Neural progenitor cell (in vitro differentiated cells): Measurements from ENCODE around the gene ME1.

Source experiments
- CTCF ChIP-seq: fragments of 200-600 bp; sonication (generic); IDR thresholded peaks from 2 replicates; pipeline ENCODE4 v1.5.1; 2017; ENCODE audit warnings: antibody characterized with exemption, mild to moderate bottlenecking
- EZH2 ChIP-seq: fragments of 200-600 bp; sonication (generic); IDR thresholded peaks from 2 replicates; pipeline ENCODE4 v1.6.1; 2017; ENCODE audit warnings: antibody characterized with exemption, mild to moderate bottlenecking, moderate library complexity

- TF ChIP-seq CTCF: no peak
- no peak for TF ChIP-seq EZH2
Measured at GRCh38 chr6:83226517-83226916, 204.3 kb downstream of the ME1 start.
